A549 (cell line): ENCODE results near the gene STXBP2.

Experiments
- CHD4 ChIP-seq: fragments of 200-600 bp; sonication (generic); IDR thresholded peaks from 2 replicates; pipeline ENCODE4 v1.6.1; 2016; ENCODE audit warnings: antibody characterized with exemption, mild to moderate bottlenecking, borderline replicate concordance
- EP300 ChIP-seq, 2 experiments: fragments of >200 bp; sonication (Bioruptor Twin); formaldehyde crosslinking; IDR thresholded peaks; 2 replicates in 1 of 2; 3 replicates in 1 of 2; pipeline ENCODE4 v1.6.1; 2016 to 2017
- JUN ChIP-seq, 2 experiments: fragments of >200 bp; sonication (Bioruptor Twin); formaldehyde crosslinking; IDR thresholded peaks; 2 replicates in 1 of 2; 3 replicates in 1 of 2; pipeline ENCODE4 v1.6.1; 2016 to 2017
- POLR2A ChIP-seq: IDR thresholded peaks from 2 replicates; pipeline ENCODE4 v1.6.1; 2012; ENCODE audit warnings: mild to moderate bottlenecking, low read length
- RAD21 ChIP-seq, 2 experiments: fragments of >200 bp in 1 of 2; sonication (Bioruptor Twin) in 1 of 2; formaldehyde crosslinking in 1 of 2; IDR thresholded peaks in 1 of 2; conservative IDR thresholded peaks in 1 of 2; 2 replicates in 1 of 2; 3 replicates in 1 of 2; pipeline ENCODE4 v1.6.1; 2012 to 2018; ENCODE audit warnings: inconsistent platforms in 1 of 2
- TF ChIP-seq, protein P1 (sequence below): fragments of 200-600 bp; sonication (generic); IDR thresholded peaks from 2 replicates; pipeline ENCODE4 v1.6.1; 2016; ENCODE audit warnings: antibody characterized with exemption, mild to moderate bottlenecking, moderate library complexity
- TF ChIP-seq, protein P2 (sequence below): fragments of >200 bp; sonication (Bioruptor Twin); formaldehyde crosslinking; IDR thresholded peaks from 3 replicates; pipeline ENCODE4 v1.5.1; 2016

DNA sequence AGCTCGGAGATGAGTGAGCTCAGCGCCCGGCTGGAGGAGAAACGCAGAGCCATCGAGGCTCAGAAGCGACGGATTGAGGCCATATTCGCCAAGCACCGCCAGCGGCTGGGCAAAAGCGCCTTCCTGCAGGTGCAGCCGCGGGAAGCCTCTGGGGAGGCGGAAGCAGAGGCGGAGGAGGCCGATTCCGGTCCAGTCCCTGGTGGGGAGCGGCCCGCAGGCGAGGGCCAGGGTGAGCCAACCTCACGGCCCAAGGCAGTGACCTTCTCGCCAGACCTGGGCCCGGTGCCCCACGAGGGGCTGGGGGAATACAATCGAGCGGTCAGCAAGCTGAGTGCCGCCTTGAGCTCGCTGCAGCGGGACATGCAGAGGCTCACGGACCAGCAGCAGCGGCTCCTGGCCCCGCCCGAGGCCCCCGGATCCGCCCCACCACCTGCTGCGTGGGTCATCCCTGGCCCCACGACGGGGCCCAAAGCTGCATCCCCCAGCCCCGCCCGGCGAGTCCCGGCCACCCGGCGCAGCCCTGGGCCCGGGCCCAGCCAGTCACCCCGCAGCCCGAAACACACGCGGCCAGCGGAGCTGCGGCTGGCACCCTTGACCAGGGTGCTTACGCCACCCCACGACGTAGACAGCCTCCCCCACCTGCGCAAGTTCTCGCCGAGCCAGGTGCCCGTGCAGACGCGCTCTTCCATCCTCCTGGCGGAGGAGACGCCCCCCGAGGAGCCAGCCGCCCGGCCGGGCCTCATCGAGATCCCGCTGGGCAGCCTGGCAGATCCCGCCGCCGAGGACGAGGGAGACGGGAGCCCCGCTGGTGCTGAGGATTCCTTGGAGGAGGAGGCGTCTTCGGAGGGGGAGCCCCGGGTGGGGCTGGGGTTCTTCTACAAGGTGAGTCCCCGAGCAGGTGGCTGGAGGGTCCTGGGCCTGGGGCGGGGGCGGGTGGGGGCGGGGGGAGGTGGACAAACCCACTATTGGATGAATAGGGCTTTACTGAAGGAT, 24.3 kb upstream of the STXBP2 start:
- TF ChIP-seq, protein P1, sequence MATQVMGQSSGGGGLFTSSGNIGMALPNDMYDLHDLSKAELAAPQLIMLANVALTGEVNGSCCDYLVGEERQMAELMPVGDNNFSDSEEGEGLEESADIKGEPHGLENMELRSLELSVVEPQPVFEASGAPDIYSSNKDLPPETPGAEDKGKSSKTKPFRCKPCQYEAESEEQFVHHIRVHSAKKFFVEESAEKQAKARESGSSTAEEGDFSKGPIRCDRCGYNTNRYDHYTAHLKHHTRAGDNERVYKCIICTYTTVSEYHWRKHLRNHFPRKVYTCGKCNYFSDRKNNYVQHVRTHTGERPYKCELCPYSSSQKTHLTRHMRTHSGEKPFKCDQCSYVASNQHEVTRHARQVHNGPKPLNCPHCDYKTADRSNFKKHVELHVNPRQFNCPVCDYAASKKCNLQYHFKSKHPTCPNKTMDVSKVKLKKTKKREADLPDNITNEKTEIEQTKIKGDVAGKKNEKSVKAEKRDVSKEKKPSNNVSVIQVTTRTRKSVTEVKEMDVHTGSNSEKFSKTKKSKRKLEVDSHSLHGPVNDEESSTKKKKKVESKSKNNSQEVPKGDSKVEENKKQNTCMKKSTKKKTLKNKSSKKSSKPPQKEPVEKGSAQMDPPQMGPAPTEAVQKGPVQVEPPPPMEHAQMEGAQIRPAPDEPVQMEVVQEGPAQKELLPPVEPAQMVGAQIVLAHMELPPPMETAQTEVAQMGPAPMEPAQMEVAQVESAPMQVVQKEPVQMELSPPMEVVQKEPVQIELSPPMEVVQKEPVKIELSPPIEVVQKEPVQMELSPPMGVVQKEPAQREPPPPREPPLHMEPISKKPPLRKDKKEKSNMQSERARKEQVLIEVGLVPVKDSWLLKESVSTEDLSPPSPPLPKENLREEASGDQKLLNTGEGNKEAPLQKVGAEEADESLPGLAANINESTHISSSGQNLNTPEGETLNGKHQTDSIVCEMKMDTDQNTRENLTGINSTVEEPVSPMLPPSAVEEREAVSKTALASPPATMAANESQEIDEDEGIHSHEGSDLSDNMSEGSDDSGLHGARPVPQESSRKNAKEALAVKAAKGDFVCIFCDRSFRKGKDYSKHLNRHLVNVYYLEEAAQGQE, result no peak
- TF ChIP-seq, protein P2, sequence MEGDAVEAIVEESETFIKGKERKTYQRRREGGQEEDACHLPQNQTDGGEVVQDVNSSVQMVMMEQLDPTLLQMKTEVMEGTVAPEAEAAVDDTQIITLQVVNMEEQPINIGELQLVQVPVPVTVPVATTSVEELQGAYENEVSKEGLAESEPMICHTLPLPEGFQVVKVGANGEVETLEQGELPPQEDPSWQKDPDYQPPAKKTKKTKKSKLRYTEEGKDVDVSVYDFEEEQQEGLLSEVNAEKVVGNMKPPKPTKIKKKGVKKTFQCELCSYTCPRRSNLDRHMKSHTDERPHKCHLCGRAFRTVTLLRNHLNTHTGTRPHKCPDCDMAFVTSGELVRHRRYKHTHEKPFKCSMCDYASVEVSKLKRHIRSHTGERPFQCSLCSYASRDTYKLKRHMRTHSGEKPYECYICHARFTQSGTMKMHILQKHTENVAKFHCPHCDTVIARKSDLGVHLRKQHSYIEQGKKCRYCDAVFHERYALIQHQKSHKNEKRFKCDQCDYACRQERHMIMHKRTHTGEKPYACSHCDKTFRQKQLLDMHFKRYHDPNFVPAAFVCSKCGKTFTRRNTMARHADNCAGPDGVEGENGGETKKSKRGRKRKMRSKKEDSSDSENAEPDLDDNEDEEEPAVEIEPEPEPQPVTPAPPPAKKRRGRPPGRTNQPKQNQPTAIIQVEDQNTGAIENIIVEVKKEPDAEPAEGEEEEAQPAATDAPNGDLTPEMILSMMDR, result no peak
- TF ChIP-seq RAD21 (conservative IDR thresholded peaks at IDR 0.05 in 1 of 2, IDR thresholded peaks at IDR 0.05 in 1 of 2) (no peak), JUN (IDR thresholded peaks at IDR 0.05) (no peak), EP300 (IDR thresholded peaks at IDR 0.05) (no peak), CHD4 (no peak), POLR2A (no peak)
